ENCODE measurements around the gene KCTD20. TPM values are rescaled to one million over a fixed set of nuclear protein-coding genes. Genes with fewer than 3 reads are reported as not detected.

The KCTD20 gene
- total RNA-seq, 1 donor from 2014 or later: 41.3 TPM

GRCh38 chr6:36491378-36491965, 48.7 kb downstream of the KCTD20 start:
- TF ChIP-seq EZH2 (IDR thresholded peaks at IDR 0.05) (no peak), EZH2phosphoT487 (IDR thresholded peaks at IDR 0.05) (no peak), CTCF (IDR thresholded peaks at IDR 0.05) (no peak)
- H3K27me3 Mint-ChIP-seq (ENCODE audit: insufficient read depth, low read depth): peaks cover 4% of the 10 kb centered on the region
- H3K36me3 Mint-ChIP-seq: peaks cover 48% of the 10 kb centered on the region
- H3K27ac Mint-ChIP-seq: no peak overlapping the region
- H3K9me3 ChIP-seq (ENCODE audit: low read depth): no peaks in the 10 kb centered on the region
- H3F3A ChIP-seq (ENCODE audit: low read depth): peaks cover 32% of the 10 kb centered on the region
- H3K9me3 Mint-ChIP-seq: no peaks in the 10 kb centered on the region
- no peak overlapping the region for H2AFZ ChIP-seq (replicated peaks)
- no peak overlapping the region for H3K27ac ChIP-seq
- no peak for DNase-seq (ENCODE audit: low spot score)
- no peaks in the 10 kb centered on the region for H3K27me3 ChIP-seq
- peaks cover 28% of the 10 kb centered on the region for H3K4me1 ChIP-seq
- H3K79me2 ChIP-seq (ENCODE audit: low read depth): no peaks in the 10 kb centered on the region
- no peak overlapping the region for H3K4me3 ChIP-seq
- no peaks in the 10 kb centered on the region for H3K36me3 ChIP-seq
- H3K4me3 Mint-ChIP-seq: no peak overlapping the region
- no peak overlapping the region for H3K4me2 ChIP-seq
- H3K9ac ChIP-seq: no peak overlapping the region
- H3K4me1 Mint-ChIP-seq: peaks cover 11% of the 10 kb centered on the region
- H4K20me1 ChIP-seq (ENCODE audit: low read depth): peaks cover 9% of the 10 kb centered on the region

- no peak overlapping the region for H3K27ac Mint-ChIP-seq
- DNase-seq (ENCODE audit: low spot score): no peak
These were observed 49.3 kb downstream of the KCTD20 start for GRCh38 chr6:36492092-36492491.

GRCh38 chr6:36492621-36493020, 49.8 kb downstream of the KCTD20 start:
- Histone ChIP-seq H3K9me3 (ENCODE audit: low read depth) (no peaks in the 10 kb centered on the region), H3K79me2 (ENCODE audit: low read depth) (no peaks in the 10 kb centered on the region), H4K20me1 (ENCODE audit: low read depth) (peaks cover 9% of the 10 kb centered on the region), H3K4me3 (no peak overlapping the region), H3K36me3 (no peaks in the 10 kb centered on the region), H3K27ac (no peak overlapping the region), H3K4me2 (no peak overlapping the region), H2AFZ (replicated peaks) (no peak overlapping the region), H3K4me1 (peaks cover 28% of the 10 kb centered on the region), H3F3A (ENCODE audit: low read depth) (peaks cover 32% of the 10 kb centered on the region), H3K9ac (no peak overlapping the region), H3K27me3 (no peaks in the 10 kb centered on the region)
- no peak for DNase-seq (ENCODE audit: low spot score)
- no peak for TF ChIP-seq CTCF (IDR thresholded peaks at IDR 0.05)
- TF ChIP-seq EZH2 (IDR thresholded peaks at IDR 0.05): no peak
- no peak for TF ChIP-seq EZH2phosphoT487 (IDR thresholded peaks at IDR 0.05)
- Mint-ChIP-seq H3K27ac (no peak overlapping the region), H3K9me3 (no peaks in the 10 kb centered on the region), H3K4me3 (no peak overlapping the region), H3K36me3 (peaks cover 50% of the 10 kb centered on the region), H3K27me3 (ENCODE audit: insufficient read depth, low read depth) (peaks cover 4% of the 10 kb centered on the region), H3K4me1 (peaks cover 11% of the 10 kb centered on the region)

More at GRCh38 chr6:36492092-36492491, 49.3 kb downstream of the KCTD20 start:
- Histone ChIP-seq H3K9me3 (ENCODE audit: low read depth) (no peaks in the 10 kb centered on the region), H4K20me1 (ENCODE audit: low read depth) (peaks cover 9% of the 10 kb centered on the region), H3K4me1 (peaks cover 28% of the 10 kb centered on the region), H3F3A (ENCODE audit: low read depth) (peaks cover 32% of the 10 kb centered on the region), H3K9ac (no peak overlapping the region), H3K27ac (no peak overlapping the region), H3K4me3 (no peak overlapping the region), H3K36me3 (no peaks in the 10 kb centered on the region), H3K27me3 (no peaks in the 10 kb centered on the region), H3K4me2 (no peak overlapping the region), H3K79me2 (ENCODE audit: low read depth) (no peaks in the 10 kb centered on the region), H2AFZ (replicated peaks) (no peak overlapping the region)
- Mint-ChIP-seq H3K9me3 (no peaks in the 10 kb centered on the region), H3K27me3 (ENCODE audit: insufficient read depth, low read depth) (peaks cover 4% of the 10 kb centered on the region), H3K4me3 (no peak overlapping the region), H3K4me1 (peaks cover 11% of the 10 kb centered on the region), H3K36me3 (peaks cover 48% of the 10 kb centered on the region)
- TF ChIP-seq EZH2phosphoT487 (IDR thresholded peaks at IDR 0.05) (no peak), CTCF (IDR thresholded peaks at IDR 0.05) (no peak), EZH2 (IDR thresholded peaks at IDR 0.05) (no peak)

All from neural progenitor cell (in vitro differentiated cells).